Small intestine (tissue), 7 donors: Measurements from ENCODE around the gene ACY1. TPM values are rescaled to one million over a fixed set of nuclear protein-coding genes. Genes with fewer than 3 reads are reported as not detected.

ENCODE experiments used
- DNase-seq, 2 donors: peaks; one replicate each; pipeline versions ENCODE4 v3.0.0 to v3.0.0-alpha.2; 2013
- FAIRE-seq: peaks from 2 replicates; lab custom pipeline; 2012; peaks lifted over from hg19 to GRCh38; lab: Jason Lieb, UNC
- H3K27ac ChIP-seq, 3 donors: one replicate each; pipeline ENCODE4 v1.5.1; 2013; ENCODE audit warnings: low read length in 2 of 3, mild to moderate bottlenecking in 2 of 3, control low read depth in 1 of 3, inconsistent platforms in 1 of 3, low read depth in 1 of 3, moderate library complexity in 1 of 3
- H3K27me3 ChIP-seq, 3 donors: one replicate each; pipeline ENCODE4 v1.6.1; 2013; ENCODE audit warnings: low read length in 3 of 3, inconsistent platforms in 1 of 3; ENCODE audit not compliant: control insufficient read depth in 3 of 3, insufficient read depth in 3 of 3
- H3K36me3 ChIP-seq, 3 donors: one replicate each; pipeline ENCODE4 v1.6.1; 2013; ENCODE audit warnings: low read length in 3 of 3, inconsistent platforms in 1 of 3, low read depth in 1 of 3, mild to moderate bottlenecking in 1 of 3, moderate library complexity in 1 of 3; ENCODE audit not compliant: control insufficient read depth in 3 of 3, insufficient read depth in 2 of 3
- H3K4me1 ChIP-seq, 3 donors: one replicate each; pipeline ENCODE4 v1.6.1; 2013; ENCODE audit warnings: low read length in 2 of 3, inconsistent platforms in 1 of 3, low read depth in 1 of 3, mild to moderate bottlenecking in 1 of 3, moderate library complexity in 1 of 3; ENCODE audit not compliant: control insufficient read depth in 3 of 3, insufficient read depth in 2 of 3
- H3K4me3 ChIP-seq, 3 donors: one replicate each; pipeline ENCODE4 v1.5.1; 2013; ENCODE audit warnings: low read length in 3 of 3, control low read depth in 1 of 3, inconsistent platforms in 1 of 3, low read depth in 1 of 3, mild to moderate bottlenecking in 1 of 3, moderate library complexity in 1 of 3
- H3K9me3 ChIP-seq, 2 donors: one replicate each; pipeline ENCODE4 v1.6.1; 2013; ENCODE audit warnings: low read depth in 1 of 2, low read length in 1 of 2; ENCODE audit not compliant: control insufficient read depth in 2 of 2, insufficient read depth in 1 of 2
- WGBS, 3 donors: extraction: QIAGEN DNeasy Blood & Tissue Kit; methylation state at CpG; one replicate each; pipeline ENCODE4 v1.1.7; 2013; 5-methylcytosine and 5-hydroxymethylcytosine counted together
- polyA plus RNA-seq, 4 donors: library from polyadenylated mRNA; stranded (reverse) in 3 of 4; unstranded in 1 of 4; fragments of 200-250 nt in 3 of 4; fragments of 120-200 nt in 1 of 4; gene quantifications; one replicate each; pipeline versions ENCODE4 v1.2.1 to v1.2.3, GENCODE V29; 2013
- donor health status: healthy with polysubstance abuse.
- donor health status: control.
- donor health status: control.
- donor health status: Bipolar disorder and iron deficiency.
- donor health status: healthy.

The ACY1 gene
- polyA plus RNA-seq, 4 donors = 164 to 1,228 (median 588) TPM

- DNase-seq (no peak), FAIRE-seq (no peak)
- H3K36me3 ChIP-seq = peaks cover 0 to 36% (median 2%) of the 10 kb centered on the region in 3 donors
- 92 to 94% (median 93%) methylated on average over 17 to 20 of the region's 20 CpGs for WGBS, 3 donors
- peaks cover 0 to 24% (median 3%) of the 10 kb centered on the region in 3 donors for H3K27me3 ChIP-seq
- no peak overlapping the region for H3K27ac ChIP-seq
- no peak overlapping the region for H3K4me3 ChIP-seq
- H3K9me3 ChIP-seq = peaks cover 0 to 4% of the 10 kb centered on the region in 2 donors
- H3K4me1 ChIP-seq = peaks cover 0 to 25% (median 7%) of the 10 kb centered on the region in 3 donors
Measured at GRCh38 chr3:51958603-51959521, 24.5 kb upstream of the ACY1 start.

DNA sequence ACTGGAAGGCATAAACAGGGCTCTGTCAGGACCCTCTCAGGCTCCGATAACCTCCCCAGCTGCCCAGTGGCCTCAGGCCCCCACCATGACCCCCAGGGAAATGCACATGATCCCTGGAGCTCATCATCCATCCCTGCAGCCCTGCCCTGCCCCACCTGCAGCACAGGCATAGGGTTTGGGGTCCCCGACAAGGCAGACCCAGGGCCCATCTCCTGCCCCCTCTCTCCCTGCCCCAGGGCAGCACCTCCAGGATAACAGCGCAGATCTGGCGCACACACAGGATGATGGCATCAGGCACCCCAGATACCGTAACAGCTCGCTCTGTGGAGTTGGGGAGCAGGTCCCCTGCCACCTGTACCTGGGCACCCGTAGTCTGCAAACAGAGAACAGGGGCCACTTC, 23.7 kb upstream of the ACY1 start:
- no peak for FAIRE-seq
- Histone ChIP-seq H3K27ac (no peak overlapping the region), H3K4me1 (peaks cover 0 to 25% (median 7%) of the 10 kb centered on the region in 3 donors), H3K4me3 (no peak overlapping the region), H3K36me3 (peaks cover 0 to 36% (median 2%) of the 10 kb centered on the region in 3 donors), H3K9me3 (peaks cover 0 to 4% of the 10 kb centered on the region in 2 donors), H3K27me3 (peaks cover 0 to 16% (median 3%) of the 10 kb centered on the region in 3 donors)
- WGBS, 3 donors = 93 to 98% (median 94%) methylated on average over 6 to 7 of the region's 7 CpGs
- DNase-seq = no peak

- Histone ChIP-seq H3K4me1 (peaks cover 0 to 25% (median 6%) of the 10 kb centered on the region in 3 donors), H3K4me3 (no peak overlapping the region), H3K36me3 (peaks cover 0 to 36% (median 2%) of the 10 kb centered on the region in 3 donors), H3K9me3 (peaks cover 0 to 2% of the 10 kb centered on the region in 2 donors), H3K27me3 (peaks cover 0 to 9% (median under 1%) of the 10 kb centered on the region in 3 donors), H3K27ac (no peak overlapping the region)
- no peak for DNase-seq
- 81 to 91% (median 91%) methylated on average over 10 of the region's 10 CpGs for WGBS, 3 donors
- no peak for FAIRE-seq
Measured at GRCh38 chr3:51960386-51960785, 22.9 kb upstream of the ACY1 start.

DNA sequence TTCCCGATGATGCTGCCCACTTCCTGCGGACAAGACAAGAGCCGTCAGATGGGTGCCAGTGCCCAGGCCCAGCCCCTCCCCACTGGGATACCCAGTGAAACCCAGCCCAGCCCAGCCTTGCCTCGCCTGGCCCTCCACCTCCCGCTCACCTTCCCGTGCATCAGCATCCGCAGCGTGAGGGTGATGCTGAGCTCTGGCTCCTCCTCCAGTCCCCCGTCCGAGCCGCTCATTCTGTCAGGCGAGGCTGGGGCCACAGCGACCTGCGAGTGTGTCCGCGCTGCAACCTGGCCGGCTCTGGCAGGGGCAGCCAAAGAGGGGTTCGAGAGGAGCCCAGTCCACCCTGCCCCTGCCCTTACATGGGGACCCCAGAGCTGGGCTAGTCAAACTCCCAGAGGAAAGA, 22.3 kb upstream of the ACY1 start:
- Histone ChIP-seq H3K9me3 (no peaks in the 10 kb centered on the region), H3K27ac (no peak overlapping the region), H3K36me3 (peaks cover 0 to 36% (median 2%) of the 10 kb centered on the region in 3 donors), H3K4me3 (no peak overlapping the region), H3K4me1 (peaks cover 0 to 28% (median 3%) of the 10 kb centered on the region in 3 donors), H3K27me3 (peaks cover 0 to 7% (median 0%) of the 10 kb centered on the region in 3 donors)
- DNase-seq = no peak
- no peak for FAIRE-seq
- 91 to 93% (median 91%) methylated on average over 18 of the region's 18 CpGs for WGBS, 3 donors

DNA sequence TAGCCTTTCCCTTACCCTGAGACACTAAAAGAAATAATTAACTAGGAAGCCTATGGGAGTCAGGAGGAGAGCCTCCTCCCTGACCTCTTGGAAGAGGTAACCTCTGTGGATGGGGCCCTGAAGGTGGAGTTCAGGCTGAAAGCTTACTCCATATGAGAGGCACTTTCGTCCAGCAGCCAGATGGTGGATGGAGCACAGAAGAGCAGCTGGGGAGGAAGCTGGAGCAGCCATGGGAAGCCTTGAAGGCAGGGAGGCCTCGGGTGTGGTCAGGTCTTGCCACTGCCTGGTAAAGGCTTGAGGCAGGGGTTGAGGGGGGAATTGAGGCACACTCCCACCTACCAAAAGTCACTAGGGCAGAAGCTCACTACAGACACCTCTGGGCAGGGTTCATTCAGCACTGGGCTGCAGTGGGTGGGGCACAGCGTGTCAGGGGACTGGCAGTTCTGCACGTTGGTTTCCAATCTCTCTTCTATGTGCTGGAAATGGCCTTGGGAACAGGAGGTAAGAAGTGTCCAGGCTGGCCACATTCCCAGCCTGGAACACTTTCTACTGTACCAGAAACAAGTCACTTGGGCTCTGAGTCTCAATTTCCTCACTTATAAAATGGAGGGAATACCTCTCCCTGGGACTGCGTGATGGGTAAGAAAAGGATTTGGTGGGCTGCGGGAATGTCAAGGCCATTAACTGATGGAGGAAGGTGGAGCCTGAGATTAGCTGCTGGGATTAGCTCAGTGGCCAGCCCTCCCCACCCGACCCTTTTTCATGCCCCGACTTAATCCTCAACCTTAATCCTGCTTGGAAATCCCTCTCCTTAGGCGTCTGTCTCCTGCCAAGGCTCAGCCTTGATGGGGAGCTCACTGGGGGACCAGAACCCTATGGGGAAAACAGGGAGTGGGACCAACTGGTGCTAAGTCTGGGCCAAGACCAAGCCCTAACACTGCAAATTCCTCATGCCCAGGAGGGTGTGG, 21.4 kb upstream of the ACY1 start:
- peaks cover 0 to under 1% (median 0%) of the 10 kb centered on the region in 3 donors for H3K27me3 ChIP-seq
- 61 to 66% (median 65%) methylated on average over 9 of the region's 9 CpGs for WGBS, 3 donors
- peaks cover 0 to 31% (median 0%) of the 10 kb centered on the region in 3 donors for H3K4me1 ChIP-seq
- FAIRE-seq (no peak), DNase-seq (peak in 1 of 2 donors; percentile 54)
- H3K36me3 ChIP-seq = peaks cover 0 to 35% (median 2%) of the 10 kb centered on the region in 3 donors
- H3K27ac ChIP-seq = no peak overlapping the region
- no peak overlapping the region for H3K4me3 ChIP-seq
- no peaks in the 10 kb centered on the region for H3K9me3 ChIP-seq

DNA sequence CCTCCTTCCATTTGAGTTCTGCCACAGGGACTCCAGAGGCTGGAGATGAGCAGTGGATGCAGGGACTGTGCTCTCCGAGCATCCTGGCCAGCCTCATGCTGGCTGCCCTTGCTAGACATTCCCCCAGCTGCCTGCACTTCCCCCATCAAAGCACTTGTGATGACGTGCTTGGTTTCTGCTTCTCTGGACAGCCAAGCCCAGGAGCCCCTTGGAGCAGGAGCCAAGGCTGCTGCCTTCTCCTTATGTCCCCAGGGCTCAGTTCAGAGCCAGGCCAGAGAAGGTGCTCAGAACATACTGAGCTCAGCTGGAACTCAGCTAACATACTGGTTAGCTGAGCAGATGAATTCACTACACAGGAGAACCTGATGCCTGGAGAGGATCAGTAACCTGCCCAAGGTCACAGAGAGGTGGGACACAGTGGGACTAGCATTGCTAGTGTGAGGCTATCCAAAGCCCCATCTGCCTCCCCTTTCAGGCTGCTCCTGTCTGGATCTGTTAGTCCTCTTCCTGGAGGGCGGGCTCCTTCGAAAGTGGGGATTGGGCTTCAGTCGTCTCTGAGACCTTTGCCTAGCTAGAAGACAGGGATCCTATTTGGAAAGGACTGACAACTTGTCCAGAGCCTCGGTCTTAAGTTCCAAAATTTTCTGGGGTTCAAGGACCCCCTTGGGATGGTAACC, 20.3 kb upstream of the ACY1 start:
- no peak for DNase-seq

DNA sequence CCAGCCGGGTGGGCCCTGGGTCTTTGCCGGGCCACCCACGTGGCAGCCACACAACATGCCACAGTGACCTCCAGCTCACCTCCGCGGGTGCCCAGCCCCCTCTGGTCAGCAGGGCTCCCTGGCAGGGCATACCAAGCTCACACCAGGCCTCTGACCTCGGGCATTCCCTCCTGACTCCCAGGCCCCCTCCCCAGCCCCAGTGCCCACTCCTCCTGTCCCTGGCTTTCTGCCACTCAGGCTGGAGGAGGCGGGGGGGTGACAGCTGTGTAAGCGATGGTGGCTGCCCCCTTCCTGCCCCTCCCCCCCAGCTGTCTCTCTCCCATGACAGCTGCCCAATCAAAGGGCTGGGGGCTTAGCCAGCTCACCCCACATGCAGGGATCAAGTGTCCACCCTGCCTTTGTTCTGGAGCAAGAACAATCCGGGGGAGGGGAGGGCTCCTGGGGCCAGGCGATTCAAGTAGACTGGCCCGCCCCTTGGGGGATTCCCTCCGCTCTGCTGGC, 19.3 kb upstream of the ACY1 start:
- FAIRE-seq = no peak
- Histone ChIP-seq H3K4me3 (no peak overlapping the region), H3K27me3 (no peaks in the 10 kb centered on the region), H3K27ac (no peak overlapping the region), H3K9me3 (no peaks in the 10 kb centered on the region), H3K36me3 (peaks cover 0 to 22% (median 0%) of the 10 kb centered on the region in 3 donors), H3K4me1 (peaks cover 0 to 41% (median 4%) of the 10 kb centered on the region in 3 donors)
- no peak for DNase-seq
- 75 to 85% (median 80%) methylated on average over 12 of the region's 12 CpGs for WGBS, 3 donors

More for the DNA sequence above, 20.3 kb upstream of the ACY1 start:
- Histone ChIP-seq H3K9me3 (no peaks in the 10 kb centered on the region), H3K4me3 (no peak overlapping the region), H3K27ac (no peak overlapping the region), H3K4me1 (peaks cover 0 to 34% (median 0%) of the 10 kb centered on the region in 3 donors), H3K36me3 (peaks cover 0 to 27% (median 2%) of the 10 kb centered on the region in 3 donors), H3K27me3 (no peaks in the 10 kb centered on the region)
- no peak for FAIRE-seq
- WGBS, 3 donors = 74 to 88% (median 88%) methylated on average over 6 of the region's 6 CpGs
